SK-MEL-5 (cell line): ENCODE results near the gene WLS. TPM values are rescaled to one million over a fixed set of nuclear protein-coding genes. Genes with fewer than 3 reads are reported as not detected.

Experiments used
- DNase-seq: peaks from one replicate; pipeline ENCODE4 v3.0.0-alpha.2; 2016; ENCODE audit warnings: low read depth, low spot score
- in situ Hi-C: cut with HindIII; loops from 2 replicates; pipeline ENCODE4 v1.10.0; 2016; ENCODE audit warnings: low sequenced_read_pairs, high pct_unique_total_duplicates, low pct_unique_long_range_greater_than_20kb
- small RNA-seq, 2 experiments: library from RNA; depleted of rRNA; stranded (forward); fragments of <200 nt; gene quantifications; one replicate each; pipeline ENCODE3, GENCODE V24; 2014
- total RNA-seq: library from RNA; depleted of rRNA; stranded (reverse); fragments of >200 nt; shearing (Covaris generic); gene quantifications from 2 replicates; pipeline ENCODE4 v1.2.3, GENCODE V29; 2014; rRNA removed

Gene WLS
- total RNA-seq, 1 experiment from 2014 or later = 33.8 TPM

GRCh38 chr1:68093737-68094136 lies 138.6 kb downstream of the WLS start:
- in situ Hi-C loops = no loop called here
- no peak for DNase-seq

- in situ Hi-C loops = no loop called here
- DNase-seq = no peak
These were observed 145.1 kb downstream of the WLS start for GRCh38 chr1:68087184-68087583.

- in situ Hi-C loops = no loop called here
- no peak for DNase-seq
These were observed 146.6 kb downstream of the WLS start for GRCh38 chr1:68085752-68086151.

GRCh38 chr1:68083686-68084085 lies 148.6 kb downstream of the WLS start:
- no peak for DNase-seq
- in situ Hi-C loops = no loop called here

GRCh38 chr1:68081775-68082283 lies 150.5 kb downstream of the WLS start:
- no peak for DNase-seq
- in situ Hi-C loops = no loop called here

GRCh38 chr1:68078647-68079046 lies 153.7 kb downstream of the WLS start:
- in situ Hi-C loops = no loop called here

More at GRCh38 chr1:68078647-68079046, 153.7 kb downstream of the WLS start:
- DNase-seq = no peak

Small RNA genes lying within 50 kb of the gene (small RNA-seq; reads per million reads assigned to genes)
- 0 reads per million in 2 experiments for gene COX6B1P7
- gene MIR1262 = 0.02 to 2.6 reads per million in 2 experiments

Other genes starting within 250 kb of the WLS start
- gene DIRAS3, start 181.9 kb downstream of the WLS start, total RNA-seq = 0.24 and 0.56 TPM in 2 replicates
- not detected in 2 replicates for gene RPE65, start 217.4 kb upstream of the WLS start, total RNA-seq